CD4-positive, alpha-beta T cell treated with Interleukin-17A for 4 hours (primary cell): ENCODE results near the gene ABCB9.
A peak's percentile ranks its signal among the peaks of the same experiment; 100 is the strongest.
"Not testable (repeated sequence)": the region's sequence is repeated elsewhere in the genome, so short reads cannot be mapped to it uniquely, and the experiment has no call there.

Experiments used
- DNase-seq: peaks from one replicate; pipeline ENCODE4 v3.0.0-alpha.2; 2020; ENCODE audit warnings: mixed read lengths

The ABCB9 gene

DNA sequence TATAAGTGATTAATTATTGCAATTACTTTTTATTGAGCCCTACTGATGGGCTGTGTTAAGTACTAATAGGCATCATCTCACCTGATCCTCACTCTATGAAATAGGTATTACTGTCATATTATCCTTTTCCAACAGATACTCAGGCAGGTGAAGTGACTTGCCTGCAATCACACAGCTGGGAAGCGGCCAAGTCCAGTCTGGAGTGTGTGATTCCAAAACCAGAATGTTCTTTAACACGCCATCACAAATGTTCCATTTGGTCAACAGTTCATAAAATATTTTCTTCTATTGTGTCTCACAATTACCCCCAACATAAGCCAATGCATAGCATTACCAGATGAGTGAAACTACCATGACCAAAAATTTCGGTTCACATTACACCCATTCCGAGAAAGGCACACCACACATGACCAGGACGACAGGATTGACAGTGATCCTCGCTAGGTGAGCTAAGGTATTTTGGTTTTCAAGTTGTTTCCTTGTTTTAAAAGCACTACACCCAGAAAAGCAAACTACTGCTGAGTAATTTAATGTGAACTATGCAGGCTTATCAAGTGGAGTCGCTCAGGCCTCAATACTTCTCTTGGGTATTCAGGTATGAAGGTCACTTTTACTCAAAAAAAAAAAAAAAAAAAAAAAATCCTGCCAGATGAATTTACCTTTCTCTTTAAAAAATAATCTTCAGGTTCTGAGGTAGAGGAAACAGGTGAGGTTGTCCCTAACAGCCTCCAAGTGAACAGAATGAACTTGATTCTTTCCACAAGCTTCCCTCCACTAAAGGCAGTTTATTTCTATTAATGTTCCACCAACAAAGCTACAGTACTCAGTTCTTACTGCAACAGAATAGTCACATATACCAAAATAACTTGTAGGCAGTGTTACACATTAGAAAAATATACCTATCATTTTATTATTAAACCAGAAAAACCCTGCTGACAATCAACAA lies 72.8 kb downstream of the ABCB9 start:
- DNase-seq, result no peak

DNA sequence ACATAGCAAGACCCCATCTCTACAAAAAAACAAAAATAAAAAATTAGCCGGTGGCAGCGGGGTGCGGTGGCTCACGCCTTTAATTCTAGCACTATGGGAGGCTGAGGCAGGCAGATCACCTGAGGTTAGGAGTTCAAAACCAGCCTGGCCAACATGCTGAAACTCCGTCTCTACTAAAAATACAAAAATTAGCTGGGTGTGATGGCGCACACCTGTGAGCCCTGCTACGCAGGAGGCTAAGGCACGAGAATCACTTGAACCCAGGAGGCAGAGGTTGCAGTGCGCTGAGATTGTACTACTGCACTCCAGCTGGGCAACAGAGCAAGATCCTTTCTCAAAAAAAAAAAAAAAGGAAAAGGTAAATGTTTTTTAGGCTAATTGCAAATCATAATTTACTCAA lies 73.5 kb downstream of the ABCB9 start:
- not testable (repeated sequence) for DNase-seq

DNA sequence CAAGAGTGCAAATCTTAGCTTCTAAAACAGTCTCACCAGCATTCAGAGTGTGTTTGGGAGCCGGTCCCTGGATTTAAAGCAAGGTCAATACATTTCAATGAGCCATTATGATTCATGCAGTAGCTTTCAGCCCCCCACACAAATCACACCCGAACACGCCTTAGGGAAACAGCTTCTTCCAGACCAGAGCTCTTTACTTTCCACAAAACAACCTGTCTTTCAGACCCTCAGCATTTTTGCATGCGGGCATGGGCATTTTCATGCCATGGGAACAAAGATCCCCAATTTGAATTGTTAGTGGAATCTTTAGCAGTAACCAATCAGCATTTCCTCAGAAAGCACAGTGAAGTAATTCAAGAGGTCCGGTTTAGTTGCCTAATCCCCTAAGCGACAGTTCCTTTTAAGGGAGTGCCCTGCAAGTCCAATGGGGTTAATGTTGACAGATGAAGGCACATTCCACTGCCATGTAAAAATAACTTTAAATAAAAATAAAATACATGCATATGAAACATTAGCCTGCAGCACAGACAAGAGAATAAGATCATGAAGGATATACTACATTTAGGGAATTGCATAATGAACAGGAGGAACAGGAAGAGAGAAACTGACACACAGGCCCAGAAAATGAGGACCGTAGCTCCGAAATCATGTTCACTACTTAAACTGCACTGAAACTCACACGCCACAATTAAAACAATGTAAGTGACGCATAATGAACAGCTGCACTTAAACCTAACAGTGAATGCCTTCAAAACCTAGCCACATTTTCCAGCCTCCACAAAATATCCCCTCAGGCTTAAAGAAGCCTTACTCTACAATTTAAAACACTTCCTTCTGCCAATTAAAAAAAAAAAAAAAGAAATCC lies 74.4 kb downstream of the ABCB9 start:
- DNase-seq, result no peak

- no peak for DNase-seq
Measured at GRCh38 chr12:122889761-122890520, 76.3 kb downstream of the ABCB9 start.

DNA sequence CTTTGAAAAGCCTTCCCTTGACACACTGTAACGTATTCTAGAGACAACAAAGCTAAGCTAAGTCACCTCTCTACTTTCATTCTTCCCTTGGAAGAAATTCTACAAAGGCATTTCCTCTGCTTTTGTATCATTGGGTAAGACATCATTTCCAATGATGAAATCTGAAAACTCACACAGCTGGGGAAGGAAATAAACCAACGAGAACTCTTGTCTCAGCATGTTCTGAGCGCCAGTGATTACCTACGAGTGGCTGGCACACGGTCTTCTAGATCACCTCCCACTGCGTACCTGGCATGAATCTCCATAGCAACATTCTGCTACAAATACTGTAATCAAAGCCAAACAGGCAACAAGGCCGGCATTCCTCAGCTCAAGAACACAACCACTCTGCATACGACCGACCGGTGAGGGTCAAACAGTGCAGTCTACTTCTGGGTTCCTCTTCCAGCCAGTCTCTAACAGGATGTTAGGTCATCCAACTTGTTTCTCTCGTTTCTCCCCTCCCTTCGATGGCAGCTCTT lies 78.0 kb downstream of the ABCB9 start:
- DNase-seq, result peak; percentile 44

DNA sequence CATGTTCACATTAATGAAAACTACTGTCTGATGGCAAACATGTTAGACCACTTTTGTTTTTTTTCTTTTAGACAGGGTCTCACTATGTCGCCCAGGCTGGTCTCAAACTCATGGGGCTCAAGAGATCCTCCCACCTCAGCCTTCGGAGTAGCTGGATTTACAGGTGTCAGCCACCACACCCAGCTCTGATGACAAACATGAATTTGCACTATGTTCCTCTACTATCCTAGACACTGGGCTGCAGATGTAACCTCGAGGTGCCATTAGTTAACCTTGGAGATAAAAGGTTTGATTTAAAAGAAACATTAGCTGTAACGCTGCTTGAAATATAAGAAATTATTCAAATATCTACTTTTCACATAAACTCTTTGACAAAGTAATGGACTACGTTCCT lies 78.4 kb downstream of the ABCB9 start:
- no peak for DNase-seq

- peak; percentile 52 for DNase-seq
Measured at GRCh38 chr12:122886851-122887818, 79.1 kb downstream of the ABCB9 start.

DNA sequence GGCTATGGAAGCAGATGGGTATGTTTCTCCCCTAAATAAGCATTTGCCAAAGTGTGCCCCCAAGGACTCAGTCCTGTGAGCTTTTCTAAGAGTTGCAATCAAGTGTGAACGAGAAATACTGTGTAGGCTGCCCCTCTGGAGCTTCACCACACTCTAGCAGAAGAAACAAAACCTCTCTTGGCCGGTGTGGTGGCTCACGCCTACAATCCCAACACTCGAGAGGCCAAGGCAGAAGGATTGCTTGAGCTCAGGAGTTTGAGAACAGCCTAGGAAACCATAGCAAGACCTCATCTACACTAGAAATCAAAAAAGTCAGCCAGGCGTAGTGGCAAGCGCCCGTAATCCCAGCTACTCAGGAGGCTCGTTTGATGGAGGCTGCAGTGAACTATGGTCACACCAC lies 80.1 kb downstream of the ABCB9 start:
- DNase-seq, result no peak

DNA sequence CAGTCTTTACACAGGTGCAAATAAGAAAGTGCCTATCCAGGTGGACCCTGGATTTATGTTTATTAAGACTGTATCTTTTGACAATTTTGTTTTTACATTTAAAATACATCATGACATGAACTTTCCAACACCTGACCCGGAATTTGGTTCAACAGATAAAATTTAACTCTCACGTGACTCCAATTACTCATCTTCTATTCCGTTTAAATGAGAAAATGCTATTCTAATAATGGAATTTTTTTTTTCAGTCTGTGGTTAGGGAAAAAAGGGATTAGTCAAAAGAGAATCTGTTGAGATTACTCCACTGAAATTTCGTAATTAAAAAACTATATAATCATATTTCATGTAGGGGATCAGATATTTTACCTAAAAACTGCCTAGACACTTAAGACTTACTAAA lies 81.4 kb downstream of the ABCB9 start:
- no peak for DNase-seq

GRCh38 chr12:122884091-122884826 lies 82.0 kb downstream of the ABCB9 start:
- no peak for DNase-seq

GRCh38 chr12:122882908-122883558 lies 83.2 kb downstream of the ABCB9 start:
- no peak for DNase-seq

GRCh38 chr12:122880668-122881067 lies 85.6 kb downstream of the ABCB9 start:
- DNase-seq, result peak; percentile 50

DNA sequence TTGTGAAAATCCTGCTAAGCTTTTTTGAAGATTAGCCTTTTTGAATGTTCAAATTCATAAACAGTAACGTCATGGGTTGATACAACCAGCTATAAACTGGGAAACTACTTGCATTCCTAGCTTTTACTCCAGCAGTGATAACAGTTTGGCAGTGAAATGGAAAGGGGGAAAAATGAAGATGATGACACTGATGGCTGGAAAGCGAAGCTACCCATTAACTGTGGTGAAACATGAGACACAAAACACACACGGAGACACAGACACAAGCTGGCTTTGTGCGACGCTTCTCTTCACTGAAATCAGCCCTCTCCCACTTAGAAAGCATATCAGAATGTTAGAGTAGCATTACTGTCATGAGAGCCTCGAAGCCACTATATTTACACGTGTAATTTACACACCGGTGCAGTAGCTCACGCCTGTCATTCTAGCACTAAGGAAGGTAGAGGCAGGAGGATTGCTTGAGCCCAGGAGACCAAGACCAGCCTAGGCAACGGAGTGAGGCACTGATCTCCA lies 86.1 kb downstream of the ABCB9 start:
- DNase-seq, result no peak
